Measurements from ENCODE around the gene CASS4.
A peak's percentile ranks its signal among the peaks of the same experiment; 100 is the strongest.

CASS4 gene

DNA sequence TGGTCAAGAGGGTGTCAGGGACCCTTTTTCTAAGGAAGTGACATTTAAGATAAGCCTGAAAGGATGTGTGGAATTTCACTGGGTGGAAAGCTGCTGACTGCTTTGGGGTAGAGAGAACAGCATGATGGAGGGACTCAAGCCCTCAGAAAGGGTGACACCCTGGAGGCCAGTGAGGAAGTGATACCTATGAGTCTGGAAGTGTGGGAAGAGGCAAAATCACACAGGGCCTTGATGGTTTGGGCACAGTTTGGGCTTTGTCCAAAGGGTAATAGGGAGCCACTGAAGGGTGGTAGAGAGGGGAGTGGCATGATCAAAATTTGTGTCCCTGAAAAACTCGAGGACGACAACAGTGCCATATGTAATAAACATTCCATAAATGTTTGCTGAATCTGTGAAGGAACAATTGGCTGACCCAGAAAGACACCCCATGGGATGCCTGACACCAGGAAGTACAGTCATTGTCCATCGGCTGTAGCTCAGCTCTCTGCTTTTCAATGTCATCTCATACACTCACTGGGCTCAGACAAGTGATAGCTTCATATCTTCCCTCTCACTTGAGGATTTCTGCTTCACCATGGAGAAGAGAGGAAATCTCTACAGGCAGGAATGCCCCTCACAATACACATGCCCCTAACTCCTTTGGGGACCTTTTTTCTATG is 21.3 kb downstream of the CASS4 start:
- Histone ChIP-seq H3K27ac (peak overlapping the region; percentile 46), H3K36me3 (peaks cover 33% of the 10 kb centered on the region), H3K9me3 (no peaks in the 10 kb centered on the region), H3K4me1 (ENCODE audit: control insufficient read depth in 1 of 2, insufficient read depth in 1 of 2, low read depth in 1 of 2, low read length in 1 of 2) (peaks cover 34 to 41% of the 10 kb centered on the region in 2 experiments), H3K27me3 (no peaks in the 10 kb centered on the region), H3K4me3 (ENCODE audit: low read depth in 1 of 2, low read length in 1 of 2) (no peak overlapping the region)
- TF ChIP-seq, protein P1, sequence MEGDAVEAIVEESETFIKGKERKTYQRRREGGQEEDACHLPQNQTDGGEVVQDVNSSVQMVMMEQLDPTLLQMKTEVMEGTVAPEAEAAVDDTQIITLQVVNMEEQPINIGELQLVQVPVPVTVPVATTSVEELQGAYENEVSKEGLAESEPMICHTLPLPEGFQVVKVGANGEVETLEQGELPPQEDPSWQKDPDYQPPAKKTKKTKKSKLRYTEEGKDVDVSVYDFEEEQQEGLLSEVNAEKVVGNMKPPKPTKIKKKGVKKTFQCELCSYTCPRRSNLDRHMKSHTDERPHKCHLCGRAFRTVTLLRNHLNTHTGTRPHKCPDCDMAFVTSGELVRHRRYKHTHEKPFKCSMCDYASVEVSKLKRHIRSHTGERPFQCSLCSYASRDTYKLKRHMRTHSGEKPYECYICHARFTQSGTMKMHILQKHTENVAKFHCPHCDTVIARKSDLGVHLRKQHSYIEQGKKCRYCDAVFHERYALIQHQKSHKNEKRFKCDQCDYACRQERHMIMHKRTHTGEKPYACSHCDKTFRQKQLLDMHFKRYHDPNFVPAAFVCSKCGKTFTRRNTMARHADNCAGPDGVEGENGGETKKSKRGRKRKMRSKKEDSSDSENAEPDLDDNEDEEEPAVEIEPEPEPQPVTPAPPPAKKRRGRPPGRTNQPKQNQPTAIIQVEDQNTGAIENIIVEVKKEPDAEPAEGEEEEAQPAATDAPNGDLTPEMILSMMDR (IDR thresholded peaks at IDR 0.05): no peak

DNA sequence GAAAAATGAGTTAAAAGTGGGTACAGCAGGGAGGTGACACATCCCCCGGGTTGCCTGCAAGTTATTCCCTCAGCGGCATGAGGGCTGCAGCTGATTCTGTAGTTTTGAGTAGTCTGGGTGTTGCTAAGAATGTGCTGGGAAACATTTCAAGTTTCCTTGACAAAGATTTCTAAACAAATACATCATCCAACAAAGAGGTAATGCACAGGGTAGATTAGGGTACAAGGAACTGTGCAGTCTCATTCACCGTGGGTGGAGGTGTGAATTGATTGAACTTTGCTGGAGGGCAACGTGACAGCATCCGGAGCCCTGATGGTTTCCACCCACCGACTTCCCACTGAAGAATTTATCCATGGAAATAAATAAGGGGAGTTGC is 21.8 kb downstream of the CASS4 start:
- TF ChIP-seq, protein P1 (IDR thresholded peaks at IDR 0.05): no peak
- H3K9me3 ChIP-seq: no peaks in the 10 kb centered on the region
- peaks cover 29 to 36% of the 10 kb centered on the region in 2 experiments for H3K4me1 ChIP-seq (ENCODE audit: control insufficient read depth in 1 of 2, insufficient read depth in 1 of 2, low read depth in 1 of 2, low read length in 1 of 2)
- no peak overlapping the region for H3K4me3 ChIP-seq (ENCODE audit: low read depth in 1 of 2, low read length in 1 of 2)
- peaks cover 38% of the 10 kb centered on the region for H3K36me3 ChIP-seq
- no peaks in the 10 kb centered on the region for H3K27me3 ChIP-seq
- H3K27ac ChIP-seq: peak overlapping the region; percentile 46

DNA sequence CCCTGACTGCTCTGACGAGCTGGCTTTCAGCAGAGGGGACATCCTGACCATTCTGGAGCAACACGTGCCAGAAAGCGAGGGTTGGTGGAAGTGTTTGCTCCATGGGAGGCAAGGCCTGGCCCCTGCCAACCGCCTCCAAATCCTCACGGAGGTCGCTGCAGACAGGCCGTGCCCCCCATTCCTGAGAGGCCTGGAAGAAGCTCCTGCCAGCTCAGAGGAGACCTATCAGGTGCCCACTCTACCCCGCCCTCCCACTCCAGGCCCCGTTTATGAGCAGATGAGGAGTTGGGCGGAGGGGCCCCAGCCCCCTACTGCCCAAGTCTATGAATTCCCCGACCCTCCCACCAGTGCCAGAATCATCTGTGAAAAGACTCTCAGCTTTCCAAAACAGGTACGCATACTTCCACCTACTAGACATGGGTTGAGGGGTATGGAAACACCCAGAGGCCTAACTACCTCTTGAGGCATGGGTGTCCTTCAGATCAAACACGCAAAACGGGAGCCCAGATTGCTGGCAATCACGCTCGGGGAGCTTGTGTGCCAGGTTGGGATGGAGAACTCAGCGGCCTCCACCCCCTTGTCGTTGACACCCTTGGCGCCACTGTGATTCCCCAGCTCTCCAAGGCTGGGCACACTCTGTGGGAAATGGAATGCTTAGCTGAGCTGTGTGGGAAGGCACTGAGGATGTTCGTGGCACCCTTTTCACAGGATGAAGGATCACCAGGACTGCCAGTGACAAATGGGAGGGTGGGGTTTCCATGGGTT is 25.3 kb downstream of the CASS4 start:
- Histone ChIP-seq H3K27me3 (no peaks in the 10 kb centered on the region), H3K27ac (no peak overlapping the region), H3K4me1 (ENCODE audit: control insufficient read depth in 1 of 2, insufficient read depth in 1 of 2, low read depth in 1 of 2, low read length in 1 of 2) (peaks cover 16 to 29% of the 10 kb centered on the region in 2 experiments), H3K36me3 (peaks cover 64% of the 10 kb centered on the region), H3K4me3 (ENCODE audit: low read depth in 1 of 2, low read length in 1 of 2) (no peak overlapping the region), H3K9me3 (no peaks in the 10 kb centered on the region)
- TF ChIP-seq, protein P1 (IDR thresholded peaks at IDR 0.05): no peak

DNA sequence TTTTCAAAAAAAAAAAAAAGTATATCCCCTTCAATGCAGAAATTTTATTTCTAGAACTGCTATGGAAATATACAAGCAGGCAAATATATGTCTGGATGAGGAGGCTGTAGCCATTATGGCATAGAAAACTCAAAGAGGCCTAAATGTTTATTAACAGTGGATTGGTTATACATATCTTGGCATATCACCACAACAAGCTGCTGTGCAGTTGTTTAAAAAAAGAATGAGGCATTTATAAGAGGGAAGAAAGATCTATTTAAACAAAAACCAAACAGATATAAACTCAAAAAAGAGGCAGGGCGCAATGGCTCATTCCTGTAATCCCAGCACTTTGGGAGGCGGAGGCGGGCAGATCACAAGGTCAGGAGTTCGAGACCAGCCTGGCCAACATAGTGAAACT is 26.2 kb downstream of the CASS4 start:
- Histone ChIP-seq H3K9me3 (no peaks in the 10 kb centered on the region), H3K4me3 (ENCODE audit: low read depth in 1 of 2, low read length in 1 of 2) (no peak overlapping the region), H3K27ac (peak overlapping the region; percentile 16), H3K4me1 (ENCODE audit: control insufficient read depth in 1 of 2, insufficient read depth in 1 of 2, low read depth in 1 of 2, low read length in 1 of 2) (peaks cover 20 to 37% of the 10 kb centered on the region in 2 experiments), H3K27me3 (no peaks in the 10 kb centered on the region), H3K36me3 (peaks cover 70% of the 10 kb centered on the region)
- TF ChIP-seq, protein P1 (IDR thresholded peaks at IDR 0.05): no peak

DNA sequence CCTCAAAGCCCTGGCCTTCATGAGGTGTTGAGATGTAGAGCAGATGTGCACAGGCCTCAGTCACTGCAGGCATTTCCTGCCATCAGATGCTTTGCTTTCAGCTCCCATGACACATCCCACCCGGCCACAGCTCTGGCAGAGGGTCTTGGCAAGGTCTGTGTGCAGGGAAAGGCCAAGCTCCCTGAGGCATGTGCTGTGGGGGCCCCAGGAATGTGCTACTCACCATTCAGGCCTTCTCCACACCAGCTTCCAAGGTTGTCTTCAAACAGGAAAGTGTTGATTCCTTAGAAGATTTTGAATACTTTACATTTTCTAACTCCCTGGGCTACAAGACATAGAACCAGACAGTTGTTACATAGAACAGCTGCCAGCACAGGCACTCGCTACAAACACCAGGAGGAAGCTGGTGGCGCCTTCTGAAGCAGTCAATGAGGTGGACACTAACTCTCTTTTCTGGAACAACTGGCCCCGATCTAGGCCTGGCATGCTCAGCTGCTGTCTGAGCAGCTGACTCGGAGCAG is 27.8 kb downstream of the CASS4 start:
- Histone ChIP-seq H3K4me1 (ENCODE audit: control insufficient read depth in 1 of 2, insufficient read depth in 1 of 2, low read depth in 1 of 2, low read length in 1 of 2) (peaks cover 20 to 31% of the 10 kb centered on the region in 2 experiments), H3K9me3 (no peaks in the 10 kb centered on the region), H3K27ac (peak overlapping the region; percentile 64), H3K36me3 (peaks cover 81% of the 10 kb centered on the region), H3K27me3 (no peaks in the 10 kb centered on the region), H3K4me3 (ENCODE audit: low read depth in 1 of 2, low read length in 1 of 2) (no peak overlapping the region)
- TF ChIP-seq, protein P1 (IDR thresholded peaks at IDR 0.05): no peak
